Measurements from ENCODE around the gene KIF21A.
"Not testable (repeated sequence)": the region's sequence is repeated elsewhere in the genome, so short reads cannot be mapped to it uniquely, and the experiment has no call there.

The KIF21A gene

DNA sequence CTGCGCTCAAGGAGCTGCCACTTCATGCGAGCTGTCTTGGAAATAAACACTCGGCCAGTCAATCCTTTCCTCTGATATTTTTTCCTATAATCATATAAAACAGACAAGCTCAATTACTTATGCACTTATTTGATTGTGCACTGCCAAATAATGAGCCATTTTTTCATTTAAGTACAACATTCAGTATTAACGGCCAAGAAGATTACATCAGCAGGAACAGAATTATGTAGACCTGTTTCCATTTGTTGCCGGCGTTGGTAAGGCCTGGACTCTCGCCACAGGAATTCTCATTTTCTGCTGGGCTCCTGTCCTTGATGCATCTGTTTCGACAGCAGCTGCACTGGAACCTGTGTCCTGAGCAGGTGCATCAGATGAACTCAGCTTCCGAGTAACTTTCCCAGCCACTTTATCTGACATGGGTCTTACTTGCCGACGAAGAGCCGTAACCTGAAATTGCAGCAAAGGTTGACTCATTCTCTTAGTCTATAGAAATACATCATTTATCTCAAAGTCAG lies 110.2 kb downstream of the KIF21A start:
- DNase-seq, result no peak

DNA sequence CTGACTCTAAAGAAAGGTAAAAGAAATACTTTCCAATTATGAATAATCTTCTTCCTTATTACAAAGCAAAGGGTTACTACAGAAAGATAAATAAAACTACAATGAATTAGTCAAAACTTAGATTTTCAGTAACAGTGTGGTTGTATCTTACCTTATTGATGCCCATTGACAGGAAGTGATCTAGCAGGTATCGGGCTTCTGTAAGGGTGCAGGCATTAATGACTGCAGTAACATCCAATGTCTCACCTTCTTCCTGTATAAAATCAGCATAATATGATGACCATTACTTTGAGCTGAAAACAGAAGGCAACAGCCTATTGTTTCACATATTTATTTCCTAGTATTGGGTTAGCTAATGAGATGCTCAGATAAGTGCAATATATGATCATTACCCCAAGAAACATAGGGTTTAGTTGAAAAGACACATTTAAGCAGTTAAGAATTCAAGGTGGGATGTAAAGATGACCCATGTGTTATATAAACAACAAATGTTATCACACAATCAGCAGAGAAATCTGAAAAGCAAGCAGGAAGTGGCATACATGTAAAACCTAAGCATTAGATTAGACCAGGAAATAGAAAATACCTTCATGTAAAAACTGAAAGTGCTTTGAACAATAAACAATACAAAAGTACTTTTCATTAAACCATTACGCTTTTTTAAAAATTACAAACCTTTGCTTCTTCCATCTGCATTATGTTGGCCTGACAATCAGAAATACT lies 111.2 kb downstream of the KIF21A start:
- no peak for DNase-seq

DNA sequence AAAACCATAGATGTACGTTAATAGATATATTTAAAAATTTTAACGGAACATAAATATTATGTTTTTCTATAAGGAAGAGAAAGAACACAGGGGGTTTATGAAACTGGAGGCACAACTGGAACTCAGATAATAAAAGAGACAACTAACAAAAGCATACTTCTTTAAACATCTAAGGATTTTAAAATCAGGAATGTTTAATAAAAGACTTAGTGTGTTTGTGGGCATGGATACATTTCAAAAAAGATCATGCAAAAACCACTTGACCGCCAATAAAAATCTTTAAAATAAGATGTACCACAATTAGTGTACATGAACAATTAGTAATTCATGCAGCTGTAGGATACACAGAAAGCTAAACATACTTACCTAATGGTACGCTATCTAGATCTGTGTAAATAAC lies 113.0 kb downstream of the KIF21A start:
- no peak for DNase-seq

DNA sequence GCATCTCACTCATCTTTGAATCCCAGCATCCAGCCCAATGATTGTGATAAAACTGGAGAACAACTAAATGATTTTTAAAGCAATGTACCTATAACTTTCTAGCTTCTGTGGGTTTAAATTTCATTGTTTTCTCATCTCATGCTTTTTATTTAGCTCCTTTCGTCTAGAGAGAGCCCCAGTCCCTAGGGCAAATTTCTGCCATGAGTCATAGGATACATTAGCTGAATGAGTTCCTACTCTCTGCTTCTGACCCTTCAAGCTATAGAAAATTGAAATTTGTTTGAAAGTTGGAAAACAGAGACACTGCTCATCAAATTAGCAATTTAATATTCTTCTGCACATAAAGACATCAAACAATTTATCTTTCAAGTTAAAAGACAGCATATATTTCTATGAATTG lies 113.9 kb downstream of the KIF21A start:
- no peak for DNase-seq

DNA sequence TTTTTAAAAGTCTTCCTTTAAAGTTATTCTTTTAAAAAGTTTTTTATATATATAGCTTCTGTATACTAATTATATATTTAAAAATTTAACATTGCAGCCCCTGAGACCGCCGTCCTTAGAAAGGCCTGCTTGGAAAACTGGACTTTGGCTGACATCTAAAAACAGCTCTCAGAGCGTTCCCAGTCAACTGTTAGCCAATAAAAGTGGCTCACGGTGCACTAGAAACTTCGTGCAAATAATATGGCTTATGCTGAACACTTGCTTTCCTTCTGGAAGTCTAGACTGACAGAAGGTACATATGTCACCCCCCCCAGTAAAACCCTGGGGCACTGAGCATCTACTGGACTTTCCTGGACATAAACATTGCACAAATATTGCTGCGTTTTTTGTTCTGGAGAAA lies 115.0 kb downstream of the KIF21A start:
- DNase-seq, result no peak

DNA sequence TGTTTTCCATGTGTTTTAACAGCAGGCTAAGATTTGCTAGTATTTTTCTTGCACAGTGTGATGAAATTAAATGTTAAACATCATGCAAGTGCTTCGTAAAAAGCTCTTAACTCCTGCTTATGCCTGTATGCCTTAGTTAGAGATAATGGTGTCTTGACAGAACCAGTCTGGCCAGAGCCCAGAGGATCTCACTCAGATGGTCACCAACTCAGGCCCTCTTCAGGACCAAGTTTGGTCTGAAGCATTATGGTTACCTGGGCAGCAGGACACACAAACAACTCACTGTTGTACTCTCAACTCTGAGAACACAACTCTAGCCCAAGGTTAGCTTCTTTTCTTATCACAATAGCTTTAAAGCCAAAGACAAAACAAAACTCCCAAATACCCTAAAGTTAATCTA lies 115.4 kb downstream of the KIF21A start:
- no peak for DNase-seq

DNA sequence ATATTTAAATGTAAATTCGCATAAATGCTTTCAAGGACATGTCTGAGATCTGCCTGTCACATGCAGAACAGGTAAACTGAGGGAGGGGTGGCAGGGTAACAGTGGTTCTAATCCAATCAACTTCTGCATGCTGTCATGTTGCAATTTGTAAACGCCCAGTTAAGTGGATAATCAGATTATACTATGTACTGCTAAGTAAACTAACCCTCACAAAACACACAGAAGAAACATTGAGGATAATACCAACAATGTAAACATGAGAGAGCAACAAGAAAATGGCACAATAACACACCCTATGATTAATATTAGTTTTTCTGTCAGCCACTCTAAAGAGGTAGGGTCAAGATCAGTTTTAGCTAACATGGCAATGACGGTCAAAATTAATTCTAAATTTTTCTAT lies 123.7 kb downstream of the KIF21A start:
- no peak for DNase-seq

DNA sequence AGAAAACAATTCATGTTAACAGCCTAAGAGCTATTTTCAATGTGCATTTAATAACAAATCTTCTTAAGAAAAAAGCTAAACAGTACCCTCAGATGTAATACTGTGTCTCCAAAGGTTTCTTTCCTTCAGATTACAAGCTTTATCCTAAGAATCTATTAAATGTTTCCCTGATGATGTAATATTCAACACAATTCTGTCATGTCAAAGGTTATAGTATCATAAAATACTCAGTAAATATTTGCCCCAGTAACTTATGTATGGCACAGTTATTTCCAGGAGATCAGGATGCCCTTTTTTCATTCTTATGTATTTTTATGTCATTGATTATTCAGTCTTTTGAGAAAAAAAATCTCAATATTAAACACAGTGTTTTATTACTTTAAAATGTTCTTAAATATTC lies 128.4 kb downstream of the KIF21A start:
- DNase-seq, result no peak

DNA sequence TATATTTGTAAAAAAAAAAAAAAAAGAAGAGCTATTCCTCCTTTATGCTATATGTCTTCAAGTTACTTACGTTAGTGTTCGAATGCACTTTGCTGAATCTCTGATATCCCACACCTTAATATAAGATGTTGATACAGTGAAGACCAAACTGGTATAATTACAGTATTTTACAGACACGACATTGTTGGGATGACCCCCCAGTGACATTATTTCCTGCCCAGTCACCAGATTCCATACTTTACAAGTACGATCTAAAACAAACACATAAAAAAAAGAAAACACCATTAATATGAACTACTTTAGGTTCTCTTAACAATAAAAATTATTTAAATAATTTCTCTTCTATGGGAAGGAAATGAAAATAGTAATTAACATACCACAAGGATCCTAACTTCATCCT lies 133.4 kb downstream of the KIF21A start:
- no peak for DNase-seq

DNA sequence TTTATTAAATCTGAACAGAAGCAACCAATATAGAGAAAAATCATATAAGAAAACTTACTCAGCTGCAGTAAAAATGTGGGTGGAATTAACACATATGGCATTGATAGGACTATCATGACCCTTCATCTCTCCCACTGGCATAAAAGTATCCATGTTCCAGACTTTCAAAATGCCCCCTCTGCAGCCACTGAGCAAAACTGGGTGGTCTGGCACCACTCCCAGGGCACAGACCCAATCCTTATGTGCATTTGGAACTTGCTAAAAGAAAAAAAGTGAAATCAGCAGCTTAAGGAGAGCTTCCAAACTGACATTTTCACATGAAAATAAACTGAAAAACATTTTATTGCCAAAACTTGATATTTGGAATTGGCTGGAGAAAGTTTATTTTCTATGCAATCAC lies 141.5 kb downstream of the KIF21A start:
- DNase-seq, result no peak

DNA sequence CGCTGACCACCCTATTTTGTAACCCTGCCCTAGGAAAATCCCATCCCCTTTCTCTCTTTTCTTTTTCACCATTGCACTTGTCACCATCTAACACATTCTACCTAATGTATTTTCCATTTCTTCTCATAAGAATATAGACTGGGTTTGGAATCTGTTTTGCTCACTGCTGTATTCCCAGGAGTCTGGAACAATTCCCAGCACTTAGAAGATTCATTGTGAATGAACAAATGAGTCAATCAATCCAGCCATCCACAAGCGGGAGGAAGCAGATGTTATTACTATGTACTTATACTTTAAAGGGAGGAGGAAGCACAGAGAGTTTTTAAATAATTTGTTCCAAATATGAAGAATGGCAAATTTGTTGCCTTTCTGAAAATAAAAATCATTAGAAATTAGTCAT lies 142.1 kb downstream of the KIF21A start:
- no peak for DNase-seq

DNA sequence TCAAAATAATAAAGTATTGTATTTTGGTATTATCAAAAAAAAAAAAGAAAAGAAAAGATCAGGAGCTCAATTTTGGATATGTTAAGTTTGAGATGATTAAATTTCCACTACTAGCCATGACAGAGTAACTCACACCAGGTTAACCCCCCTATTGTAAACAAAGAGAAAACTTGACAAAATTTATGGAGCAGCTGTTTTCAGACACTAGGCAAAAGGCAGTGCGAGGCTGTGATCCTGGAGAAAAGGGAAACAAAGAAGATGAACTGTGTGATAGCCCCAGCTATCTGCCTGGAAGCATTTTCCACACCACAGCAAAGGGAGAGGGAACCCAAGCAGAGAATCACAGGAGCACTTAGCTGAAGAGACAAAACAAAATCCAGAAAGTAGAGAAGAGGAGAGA lies 145.0 kb downstream of the KIF21A start:
- no peak for DNase-seq

DNA sequence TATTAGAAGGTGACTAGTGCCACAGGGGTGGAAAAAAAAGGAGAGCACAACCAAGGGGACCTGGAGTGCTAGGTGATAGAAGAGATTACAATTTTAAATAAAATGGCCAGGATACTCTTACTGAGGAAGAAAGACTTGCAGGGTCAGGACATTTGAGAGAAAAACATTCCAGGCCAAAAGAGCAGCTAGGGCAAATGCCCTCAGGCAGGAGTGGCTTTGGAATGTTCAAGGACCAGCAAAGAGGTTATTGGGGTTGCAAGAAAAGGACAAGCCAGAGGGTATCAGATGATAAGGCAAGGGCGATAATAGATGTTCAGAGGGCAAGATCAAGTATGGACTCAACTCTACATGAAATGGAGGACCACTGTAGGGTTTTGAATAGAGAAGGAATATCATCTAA lies 146.4 kb downstream of the KIF21A start:
- no peak for DNase-seq

DNA sequence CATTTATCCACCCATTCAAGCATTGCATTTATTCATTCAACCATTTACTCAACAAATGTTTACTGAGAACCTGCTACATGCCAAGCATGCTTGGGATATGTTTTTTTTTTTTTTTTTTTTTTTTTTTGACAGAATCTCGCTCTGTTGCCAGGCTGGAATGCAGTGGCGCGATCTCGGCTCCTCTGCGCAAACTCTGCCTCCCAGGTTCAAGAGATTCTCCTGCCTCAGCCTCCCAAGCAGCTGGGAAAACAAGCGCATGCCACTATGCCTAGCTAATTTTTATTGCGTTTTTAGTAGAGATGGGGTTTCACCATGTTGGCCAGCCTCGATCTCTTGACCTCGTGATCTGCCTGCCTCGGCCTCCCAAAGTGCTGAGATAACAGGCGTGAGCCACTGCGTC lies 147.3 kb downstream of the KIF21A start:
- DNase-seq, result not testable (repeated sequence)

DNA sequence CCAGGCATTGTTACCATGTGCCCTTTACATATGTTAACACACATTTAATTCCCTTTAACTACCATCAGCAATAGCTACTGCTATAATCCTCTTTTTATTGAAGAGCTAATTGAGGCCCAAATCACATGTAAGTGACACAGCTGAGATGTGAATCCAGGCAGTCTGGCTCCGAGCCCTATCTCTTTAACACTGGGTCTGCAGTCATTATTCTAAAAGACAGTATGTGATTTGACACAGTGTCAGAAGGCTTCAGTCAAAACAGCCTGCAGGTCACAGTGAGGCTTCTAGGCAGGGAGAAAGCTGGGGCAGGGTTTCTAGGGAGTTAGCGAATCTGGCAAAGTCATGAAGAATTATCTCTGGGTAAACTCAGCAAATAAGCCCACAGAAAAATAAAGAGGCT lies 148.2 kb downstream of the KIF21A start:
- no peak for DNase-seq

DNA sequence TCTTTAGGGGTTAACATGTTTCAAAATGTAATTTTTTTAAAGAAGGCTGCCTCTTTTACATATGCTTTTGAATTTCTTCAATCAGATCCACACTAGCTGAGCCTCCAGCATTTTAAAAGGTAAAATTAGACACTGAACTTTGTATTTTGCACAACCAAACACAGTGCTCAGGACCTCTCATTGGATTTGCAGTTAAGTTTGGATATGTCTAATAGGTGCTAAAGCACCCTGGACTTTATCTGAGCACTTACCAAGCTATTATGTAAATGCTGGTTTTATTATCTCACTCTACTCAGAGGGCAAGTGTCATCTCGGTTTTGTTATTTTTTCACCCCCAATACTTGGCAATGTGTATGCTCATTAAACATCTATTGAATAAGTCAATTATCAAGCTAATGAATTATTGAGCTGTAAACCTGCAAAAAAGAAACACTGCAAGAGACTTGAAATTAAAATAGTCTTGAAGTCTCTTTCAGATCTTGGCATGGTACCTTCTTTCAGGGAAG lies 150.7 kb downstream of the KIF21A start:
- DNase-seq, result no peak

DNA sequence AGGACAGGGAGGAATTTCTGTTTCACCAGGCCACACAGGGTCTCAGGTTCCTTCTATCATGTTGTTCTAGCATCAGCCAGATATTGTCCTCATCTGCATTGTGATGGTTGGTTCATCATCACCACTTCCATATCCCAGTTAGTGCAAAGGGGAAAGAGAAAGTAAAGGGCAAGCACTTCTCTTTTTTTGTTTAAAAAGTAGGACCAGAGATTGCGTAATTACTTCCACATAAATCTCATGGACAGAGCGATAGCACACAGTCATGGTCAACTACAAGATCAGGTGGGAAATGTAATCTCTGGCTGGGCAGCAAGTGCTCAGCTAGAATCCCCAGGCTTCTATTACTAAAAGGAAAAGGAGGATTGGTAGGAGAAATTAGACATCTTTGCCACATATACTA lies 155.1 kb downstream of the KIF21A start:
- no peak for DNase-seq

DNA sequence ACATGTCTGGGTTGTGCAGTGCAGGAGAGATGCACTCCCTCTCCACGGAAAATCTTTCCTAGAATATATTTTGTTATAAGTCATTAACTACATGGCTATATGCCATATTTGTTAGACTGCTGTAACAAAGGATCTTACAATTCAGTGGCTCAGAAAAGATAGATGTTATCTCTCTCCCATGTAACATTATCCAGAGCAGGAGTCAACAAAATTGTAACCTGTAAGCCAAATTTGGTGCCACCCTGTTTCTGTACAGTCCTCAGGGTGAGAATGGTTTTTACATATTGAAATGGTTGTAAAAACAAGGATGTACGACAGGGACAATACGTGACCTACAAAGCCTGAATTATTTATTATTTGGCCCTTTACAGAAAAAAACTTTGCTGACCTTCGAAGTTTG lies 155.5 kb downstream of the KIF21A start:
- no peak for DNase-seq

DNA sequence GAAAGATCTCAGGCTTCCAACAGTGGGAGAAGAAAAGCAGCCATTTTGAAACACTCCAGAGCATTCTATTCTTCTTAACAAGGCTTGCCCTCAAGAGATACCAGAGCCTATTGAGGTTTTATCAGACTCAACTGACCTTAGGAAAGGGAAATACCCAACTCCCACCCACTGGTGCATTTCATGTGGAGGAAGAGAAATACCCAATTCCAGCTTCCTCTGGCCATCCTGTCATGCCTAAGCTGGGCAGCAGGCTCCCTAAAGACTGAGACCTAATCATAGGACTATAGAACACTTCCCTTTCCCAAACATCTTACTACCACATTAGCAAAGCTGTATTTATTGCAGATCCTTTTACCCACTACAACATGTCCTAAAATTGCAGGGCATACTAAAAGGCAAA lies 164.5 kb downstream of the KIF21A start:
- DNase-seq, result no peak

DNA sequence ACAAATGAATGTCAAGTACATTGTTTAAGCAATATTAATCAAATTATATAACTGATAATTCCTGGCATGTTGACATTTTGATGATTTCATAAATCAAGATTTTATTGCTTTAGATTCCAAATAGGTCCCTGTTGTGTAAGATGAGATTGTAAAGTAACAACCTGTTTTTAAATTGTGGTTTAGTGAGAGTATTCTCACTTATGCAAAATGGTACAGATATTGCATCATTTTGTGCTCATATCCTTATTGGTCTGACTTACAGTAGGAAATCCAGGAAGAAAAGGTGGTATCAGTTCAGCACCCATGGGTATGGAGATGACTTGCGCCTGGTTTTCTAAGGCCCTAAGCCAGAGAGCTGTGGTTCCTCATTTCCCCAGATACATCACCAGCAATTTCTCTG lies 165.5 kb downstream of the KIF21A start:
- DNase-seq, result no peak

DNA sequence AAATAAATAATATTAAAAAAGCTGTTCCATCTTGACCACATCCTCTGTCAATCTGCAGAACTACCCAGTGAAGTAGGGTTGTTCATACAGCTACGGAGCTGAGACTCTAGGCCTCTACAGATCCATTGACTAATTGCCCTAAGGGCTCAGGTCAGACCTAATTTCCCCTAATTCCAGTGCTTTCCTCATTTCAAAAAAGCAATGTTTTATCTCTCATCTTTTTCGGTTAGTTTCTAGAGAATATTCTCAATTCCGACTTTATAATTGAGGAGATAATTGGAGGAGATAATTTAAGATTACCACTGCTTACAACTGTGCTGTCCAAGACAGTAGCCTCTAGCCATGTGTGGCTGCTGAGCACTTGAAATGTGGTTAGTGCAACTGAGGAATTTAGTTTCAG lies 167.1 kb downstream of the KIF21A start:
- DNase-seq, result no peak

DNA sequence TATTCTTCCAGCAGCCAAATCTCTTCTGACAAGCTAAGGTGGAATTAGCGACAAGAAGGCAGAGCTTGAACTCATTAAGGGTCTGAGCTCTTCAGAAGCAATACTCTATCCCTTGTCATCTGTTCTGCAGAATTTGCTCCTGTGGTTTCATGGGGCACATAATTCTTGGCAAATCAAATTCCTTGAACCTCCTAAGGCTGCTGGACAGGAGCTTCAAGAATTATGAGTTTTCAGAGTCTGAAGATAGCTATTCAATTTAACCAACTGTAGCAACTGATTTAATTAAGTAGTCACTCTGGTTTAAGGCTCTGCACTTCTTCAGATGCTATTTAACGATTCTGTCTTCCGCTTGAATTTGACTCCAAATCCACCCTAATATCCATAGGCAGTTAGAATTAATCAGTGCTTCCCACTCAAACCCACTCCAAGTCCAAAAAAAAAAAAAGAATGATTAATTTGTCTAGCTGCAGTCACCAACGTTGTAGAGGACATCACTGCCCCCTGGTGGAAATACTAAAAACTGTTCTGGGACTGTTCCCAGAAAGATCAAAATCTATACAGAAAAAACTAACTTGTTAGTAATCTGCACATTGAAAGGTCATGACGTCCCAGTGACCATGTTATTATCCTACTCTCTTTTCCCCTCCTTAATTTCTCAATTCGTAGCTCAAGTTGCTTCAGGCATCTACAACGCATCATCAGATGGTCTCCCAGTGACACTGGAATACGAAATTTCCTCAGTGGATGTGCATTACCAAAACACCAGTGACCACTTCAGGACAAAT lies 169.9 kb downstream of the KIF21A start:
- no peak for DNase-seq

DNA sequence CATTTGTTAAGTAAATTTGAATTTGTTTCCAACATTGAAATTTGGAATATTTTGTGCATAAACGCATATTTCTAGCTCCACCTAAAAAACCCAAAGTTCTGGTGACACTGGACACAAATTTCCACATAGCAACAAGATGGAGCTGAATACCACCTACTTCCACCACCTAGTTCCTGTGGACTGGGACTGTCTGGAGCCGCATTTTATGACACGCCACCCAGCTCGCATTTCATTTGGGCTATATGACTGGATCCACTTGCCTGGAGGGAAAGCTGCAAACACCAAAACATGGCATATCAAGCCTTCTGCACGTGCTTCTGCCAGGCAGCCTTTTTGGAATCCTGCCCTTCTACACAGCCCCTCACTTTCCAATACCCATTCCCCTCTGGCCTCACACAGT lies 173.4 kb downstream of the KIF21A start:
- DNase-seq, result no peak

DNA sequence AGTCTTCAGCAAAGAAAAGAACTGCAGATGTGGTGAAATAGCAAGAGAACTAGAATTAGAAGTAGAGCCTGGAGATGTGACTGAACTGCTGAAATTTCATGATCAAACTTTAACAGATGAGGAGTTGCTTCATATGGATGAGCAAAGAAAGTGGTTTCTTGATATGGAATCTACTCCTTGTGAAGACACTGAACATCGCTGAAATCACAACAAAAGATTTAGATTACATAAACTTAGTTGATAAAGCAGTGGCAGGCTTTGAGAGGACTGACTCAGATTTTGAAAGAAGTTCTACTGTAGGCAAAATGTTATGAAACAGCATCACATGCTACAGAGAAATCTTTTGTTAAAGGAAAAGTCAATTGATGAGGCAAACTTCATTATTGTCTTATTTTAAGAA lies 175.0 kb downstream of the KIF21A start:
- DNase-seq, result no peak
